ENCODE results near the gene MMD.

DNA sequence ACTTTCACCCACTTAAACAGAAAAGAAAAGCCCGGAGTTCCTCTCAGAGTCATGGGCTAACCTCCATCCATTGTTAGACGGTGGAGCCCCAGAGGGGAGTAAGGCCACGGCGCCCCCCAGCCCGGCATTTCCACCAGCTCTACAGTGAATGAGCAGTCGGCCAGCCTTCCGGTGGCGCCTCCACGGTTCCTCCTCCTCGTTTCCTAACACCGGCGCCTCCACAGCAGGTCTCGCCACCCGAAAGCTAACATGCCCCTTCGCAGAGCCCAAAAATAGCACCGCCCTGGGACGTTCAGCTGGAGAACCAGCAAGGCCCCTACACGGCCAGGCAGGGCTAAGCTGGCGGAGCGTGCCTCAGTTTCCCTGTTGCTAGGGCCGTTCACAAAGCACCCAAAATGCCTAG is 858 bp downstream of the MMD start:
- TF ChIP-seq POLR2A (IDR thresholded peaks at IDR 0.05) (peak in 1 of 2 donors; percentile 11), POLR2AphosphoS5 (IDR thresholded peaks at IDR 0.05) (no peak), EP300 (IDR thresholded peaks at IDR 0.05) (no peak)
- TF ChIP-seq, protein P1, sequence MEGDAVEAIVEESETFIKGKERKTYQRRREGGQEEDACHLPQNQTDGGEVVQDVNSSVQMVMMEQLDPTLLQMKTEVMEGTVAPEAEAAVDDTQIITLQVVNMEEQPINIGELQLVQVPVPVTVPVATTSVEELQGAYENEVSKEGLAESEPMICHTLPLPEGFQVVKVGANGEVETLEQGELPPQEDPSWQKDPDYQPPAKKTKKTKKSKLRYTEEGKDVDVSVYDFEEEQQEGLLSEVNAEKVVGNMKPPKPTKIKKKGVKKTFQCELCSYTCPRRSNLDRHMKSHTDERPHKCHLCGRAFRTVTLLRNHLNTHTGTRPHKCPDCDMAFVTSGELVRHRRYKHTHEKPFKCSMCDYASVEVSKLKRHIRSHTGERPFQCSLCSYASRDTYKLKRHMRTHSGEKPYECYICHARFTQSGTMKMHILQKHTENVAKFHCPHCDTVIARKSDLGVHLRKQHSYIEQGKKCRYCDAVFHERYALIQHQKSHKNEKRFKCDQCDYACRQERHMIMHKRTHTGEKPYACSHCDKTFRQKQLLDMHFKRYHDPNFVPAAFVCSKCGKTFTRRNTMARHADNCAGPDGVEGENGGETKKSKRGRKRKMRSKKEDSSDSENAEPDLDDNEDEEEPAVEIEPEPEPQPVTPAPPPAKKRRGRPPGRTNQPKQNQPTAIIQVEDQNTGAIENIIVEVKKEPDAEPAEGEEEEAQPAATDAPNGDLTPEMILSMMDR (IDR thresholded peaks at IDR 0.05), result no peak
